ENCODE results near the gene IRX3. TPM values are rescaled to one million over a fixed set of nuclear protein-coding genes. Genes with fewer than 3 reads are reported as not detected.
"Not testable (repeated sequence)": the region's sequence is repeated elsewhere in the genome, so short reads cannot be mapped to it uniquely, and the experiment has no call there.

IRX3 gene
- total RNA-seq, 1 donor from 2014 or later, result 89.2 TPM

GRCh38 chr16:54248863-54249710, 37.5 kb downstream of the IRX3 start:
- H3K27ac ChIP-seq, result no peak overlapping the region
- no peaks in the 10 kb centered on the region for H3K27me3 ChIP-seq
- intact Hi-C loops (cut with DNase I), result no loop called here
- no peaks in the 10 kb centered on the region for H3K9me3 ChIP-seq
- H3K4me1 ChIP-seq, result no peaks in the 10 kb centered on the region
- no peak overlapping the region for H3K4me3 ChIP-seq
- DNase-seq (no peak), ATAC-seq (no peak)
- no peak for TF ChIP-seq CTCF (IDR thresholded peaks at IDR 0.05)
- H3K36me3 ChIP-seq, result no peaks in the 10 kb centered on the region

- H3K36me3 ChIP-seq; H3K27ac ChIP-seq; H3K4me3 ChIP-seq; H3K4me1 ChIP-seq; H3K27me3 ChIP-seq; intact Hi-C loops (cut with DNase I); H3K9me3 ChIP-seq; DNase-seq; ATAC-seq: not testable (repeated sequence)
Observed at GRCh38 chr16:54247705-54248104, 38.9 kb downstream of the IRX3 start.

- no peak for TF ChIP-seq CTCF (IDR thresholded peaks at IDR 0.05)
- no peak overlapping the region for H3K4me3 ChIP-seq
- DNase-seq (no peak), ATAC-seq (peak; percentile 29)
- H3K4me1 ChIP-seq, result no peaks in the 10 kb centered on the region
- no peaks in the 10 kb centered on the region for H3K36me3 ChIP-seq
- no peaks in the 10 kb centered on the region for H3K27me3 ChIP-seq
- H3K27ac ChIP-seq, result no peak overlapping the region
- intact Hi-C loops (cut with DNase I), result no loop called here
- H3K9me3 ChIP-seq, result no peaks in the 10 kb centered on the region
Observed at GRCh38 chr16:54246454-54246821, 40.1 kb downstream of the IRX3 start.

GRCh38 chr16:54245788-54246453, 40.7 kb downstream of the IRX3 start:
- no peak for TF ChIP-seq CTCF (IDR thresholded peaks at IDR 0.05)
- no peak for ATAC-seq
- Histone ChIP-seq H3K27ac (no peak overlapping the region), H3K9me3 (no peaks in the 10 kb centered on the region), H3K36me3 (no peaks in the 10 kb centered on the region), H3K4me1 (no peaks in the 10 kb centered on the region), H3K27me3 (no peaks in the 10 kb centered on the region), H3K4me3 (no peak overlapping the region)
- DNase-seq, result no peak
- intact Hi-C loops (cut with DNase I), result no loop called here

GRCh38 chr16:54244061-54244886, 42.3 kb downstream of the IRX3 start:
- Histone ChIP-seq H3K27ac (no peak overlapping the region), H3K9me3 (no peaks in the 10 kb centered on the region), H3K4me3 (no peak overlapping the region), H3K36me3 (no peaks in the 10 kb centered on the region), H3K4me1 (no peaks in the 10 kb centered on the region), H3K27me3 (no peaks in the 10 kb centered on the region)
- ATAC-seq, result no peak
- intact Hi-C loops (cut with DNase I), result no loop called here
- no peak for DNase-seq
- no peak for TF ChIP-seq CTCF (IDR thresholded peaks at IDR 0.05)

GRCh38 chr16:54243202-54243601, 43.4 kb downstream of the IRX3 start:
- H3K27me3 ChIP-seq, result no peaks in the 10 kb centered on the region
- H3K4me1 ChIP-seq, result no peaks in the 10 kb centered on the region
- no peaks in the 10 kb centered on the region for H3K36me3 ChIP-seq
- TF ChIP-seq CTCF (IDR thresholded peaks at IDR 0.05), result no peak
- ATAC-seq, result no peak
- DNase-seq, result no peak
- no peak overlapping the region for H3K4me3 ChIP-seq
- H3K27ac ChIP-seq, result no peak overlapping the region
- intact Hi-C loops (cut with DNase I), result no loop called here
- H3K9me3 ChIP-seq, result no peaks in the 10 kb centered on the region
